Right lobe of liver (tissue), 4 donors: ENCODE measurements around the gene STAT3.

ENCODE experiments used
- CTCF ChIP-seq, 4 donors: fragments of 200-600 bp in 3 of 4; fragments of 450-650 bp in 1 of 4; IDR thresholded peaks; one replicate each; pipeline versions ENCODE4 v1.5.1 to v1.8.0; 2016 to 2022; ENCODE audit warnings: antibody characterized with exemption in 4 of 4, mild to moderate bottlenecking in 2 of 4
- POLR2A ChIP-seq: fragments of 450-650 bp; IDR thresholded peaks from one replicate; pipeline ENCODE4 v1.6.1; 2017; ENCODE audit warnings: antibody characterized with exemption, mild to moderate bottlenecking
- donor health status: DM: no; HTN: no; CAD: no.
- donor health status: DM: no; HTN: no; CAD: no.
- donor health status: DM: no; HTN: yes; CAD: no.

- TF ChIP-seq CTCF (IDR thresholded peaks at IDR 0.05) (no peak), POLR2A (no peak)
Measured at GRCh38 chr17:42268236-42268635, 120.0 kb downstream of the STAT3 start.
